OCI-LY1 (cell line): Measurements from ENCODE around the gene ROR2.

Experiments used
- H2AFZ ChIP-seq: fragments of 200-600 bp; sonication (generic), shearing (Covaris generic); 2 replicates; pipeline ENCODE4 v1.6.0; 2014; ENCODE audit warnings: antibody characterized with exemption, mild to moderate bottlenecking, low read length
- H3F3A ChIP-seq: fragments of 200-600 bp; sonication (generic), shearing (Covaris generic); 2 replicates; pipeline ENCODE4 v1.6.0; 2014; ENCODE audit warnings: mild to moderate bottlenecking, antibody characterized with exemption, low read length, moderate library complexity; ENCODE audit not compliant: insufficient read depth
- H3K27ac ChIP-seq: fragments of 200-600 bp; sonication (generic); 2 replicates; pipeline ENCODE4 v1.5.1; 2014; ENCODE audit warnings: low read length, mixed run types, mild to moderate bottlenecking, low read depth; ENCODE audit not compliant: poor library complexity, severe bottlenecking
- H3K27me3 ChIP-seq: fragments of 200-600 bp; sonication (generic); 2 replicates; pipeline ENCODE4 v1.6.0; 2014; ENCODE audit warnings: antibody characterized with exemption, mild to moderate bottlenecking, low read length, moderate library complexity; ENCODE audit not compliant: insufficient read depth
- H3K36me3 ChIP-seq: fragments of 200-600 bp; sonication (generic); 2 replicates; pipeline ENCODE4 v1.6.1; 2014; ENCODE audit warnings: mild to moderate bottlenecking, antibody characterized with exemption, low read length, moderate library complexity, mixed read lengths; ENCODE audit not compliant: insufficient read depth
- H3K4me1 ChIP-seq: fragments of 200-600 bp; sonication (generic); 2 replicates; pipeline ENCODE4 v1.5.1; 2014; ENCODE audit warnings: mild to moderate bottlenecking, low read length, moderate library complexity; ENCODE audit not compliant: insufficient read depth, severe bottlenecking
- H3K4me2 ChIP-seq: fragments of 200-600 bp; sonication (generic), shearing (Covaris generic); 2 replicates; pipeline ENCODE4 v1.6.1; 2014; ENCODE audit warnings: low read length
- H3K4me3 ChIP-seq: fragments of 200-600 bp; sonication (generic); 2 replicates; pipeline ENCODE4 v1.5.1; 2014; ENCODE audit warnings: low read length, low read depth, mild to moderate bottlenecking, mixed read lengths; ENCODE audit not compliant: poor library complexity, severe bottlenecking
- H3K79me2 ChIP-seq: fragments of 200-600 bp; shearing (Covaris generic); 2 replicates; pipeline ENCODE4 v1.6.1; 2016; ENCODE audit warnings: mixed run types, low read length, mixed read lengths; ENCODE audit not compliant: insufficient read depth
- H3K9ac ChIP-seq: fragments of 200-600 bp; sonication (generic), shearing (Covaris generic); 2 replicates; pipeline ENCODE4 v1.6.1; 2014; ENCODE audit warnings: mild to moderate bottlenecking, low read length, mixed read lengths
- H3K9me2 ChIP-seq: fragments of 200-600 bp; sonication (generic), shearing (Covaris generic); 2 replicates; pipeline ENCODE4 v1.6.1; 2014; ENCODE audit warnings: low read depth, mild to moderate bottlenecking, low read length, mixed read lengths
- H3K9me3 ChIP-seq: fragments of 200-600 bp; shearing (Covaris generic); 2 replicates; pipeline ENCODE4 v1.6.1; 2014; ENCODE audit warnings: low read length, mixed read lengths
- H4K20me1 ChIP-seq: fragments of 200-600 bp; sonication (generic), shearing (Covaris generic); 2 replicates; pipeline ENCODE4 v1.6.0; 2016; ENCODE audit warnings: mild to moderate bottlenecking, low read length; ENCODE audit not compliant: insufficient read depth
- CTCF ChIP-seq: fragments of 200-600 bp; sonication (generic), shearing (Covaris generic); IDR thresholded peaks from 2 replicates; pipeline ENCODE4 v1.5.1; 2017; ENCODE audit warnings: mild to moderate bottlenecking, antibody characterized with exemption, low read length, moderate library complexity, mixed read lengths
- EZH2 ChIP-seq: fragments of 200-600 bp; sonication (generic), shearing (Covaris generic); IDR thresholded peaks from 2 replicates; pipeline ENCODE4 v1.8.0; 2017; ENCODE audit warnings: borderline replicate concordance, mixed run types, mild to moderate bottlenecking, antibody characterized with exemption, low read length, moderate library complexity, mixed read lengths

Gene ROR2

GRCh38 chr9:91803151-91803940, 146.7 kb downstream of the ROR2 start:
- H4K20me1 ChIP-seq = no peaks in the 10 kb centered on the region
- no peaks in the 10 kb centered on the region for H3K27me3 ChIP-seq
- no peaks in the 10 kb centered on the region for H3K36me3 ChIP-seq
- H3F3A ChIP-seq = no peaks in the 10 kb centered on the region
- no peak overlapping the region for H3K27ac ChIP-seq
- H3K9me3 ChIP-seq = no peaks in the 10 kb centered on the region
- H3K9me2 ChIP-seq = no peaks in the 10 kb centered on the region
- no peak overlapping the region for H3K4me3 ChIP-seq
- TF ChIP-seq EZH2 (no peak), CTCF (no peak)
- H3K4me1 ChIP-seq = no peaks in the 10 kb centered on the region
- H3K9ac ChIP-seq = no peak overlapping the region
- no peak overlapping the region for H2AFZ ChIP-seq
- no peaks in the 10 kb centered on the region for H3K79me2 ChIP-seq
- no peak overlapping the region for H3K4me2 ChIP-seq

GRCh38 chr9:91802391-91802790, 147.6 kb downstream of the ROR2 start:
- Histone ChIP-seq H3K4me1 (no peaks in the 10 kb centered on the region), H3F3A (no peaks in the 10 kb centered on the region), H3K4me2 (no peak overlapping the region), H3K79me2 (no peaks in the 10 kb centered on the region), H3K4me3 (no peak overlapping the region), H3K9ac (no peak overlapping the region), H3K27ac (no peak overlapping the region), H4K20me1 (no peaks in the 10 kb centered on the region), H3K36me3 (no peaks in the 10 kb centered on the region), H3K9me3 (no peaks in the 10 kb centered on the region), H3K27me3 (no peaks in the 10 kb centered on the region), H2AFZ (no peak overlapping the region), H3K9me2 (no peaks in the 10 kb centered on the region)
- TF ChIP-seq CTCF (no peak), EZH2 (no peak)

- H3K9me3 ChIP-seq = no peaks in the 10 kb centered on the region
- H3F3A ChIP-seq = no peaks in the 10 kb centered on the region
- H3K4me1 ChIP-seq = no peaks in the 10 kb centered on the region
- H2AFZ ChIP-seq = no peak overlapping the region
- H4K20me1 ChIP-seq = no peaks in the 10 kb centered on the region
- no peak overlapping the region for H3K9ac ChIP-seq
- no peaks in the 10 kb centered on the region for H3K9me2 ChIP-seq
- H3K36me3 ChIP-seq = no peaks in the 10 kb centered on the region
- TF ChIP-seq CTCF (no peak), EZH2 (no peak)
- H3K79me2 ChIP-seq = no peaks in the 10 kb centered on the region
- no peaks in the 10 kb centered on the region for H3K27me3 ChIP-seq
- no peak overlapping the region for H3K4me3 ChIP-seq
- no peak overlapping the region for H3K4me2 ChIP-seq
- H3K27ac ChIP-seq = no peak overlapping the region
These were observed 149.5 kb downstream of the ROR2 start for GRCh38 chr9:91800473-91801030.
